GM18868 (cell line): ENCODE results near the gene STX8.

Experiments
- ATAC-seq: cut with Tn5 transposase; IDR thresholded peaks from one replicate; pipeline ENCODE4 v1.9.1; 2021; ENCODE audit warnings: mild to moderate bottlenecking, moderate library complexity; ENCODE audit not compliant: unreplicated experiment

STX8 gene

DNA sequence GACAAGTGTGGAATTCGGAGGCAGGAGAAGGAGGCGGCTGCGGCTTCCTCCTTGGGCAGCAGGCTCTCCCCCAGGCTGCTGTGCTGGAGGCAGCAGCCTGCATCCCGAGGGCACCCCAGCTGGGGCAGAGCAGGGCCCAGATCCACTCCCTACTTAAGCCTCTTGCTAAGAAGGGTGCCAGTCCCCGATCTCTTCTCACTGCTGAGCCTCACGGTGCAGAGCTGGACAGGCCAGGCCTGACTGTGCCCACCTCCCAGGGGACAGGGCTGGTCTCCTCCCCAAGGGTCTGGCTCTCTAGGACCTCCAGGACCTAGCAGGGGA lies 343.5 kb downstream of the STX8 start:
- ATAC-seq = no peak

DNA sequence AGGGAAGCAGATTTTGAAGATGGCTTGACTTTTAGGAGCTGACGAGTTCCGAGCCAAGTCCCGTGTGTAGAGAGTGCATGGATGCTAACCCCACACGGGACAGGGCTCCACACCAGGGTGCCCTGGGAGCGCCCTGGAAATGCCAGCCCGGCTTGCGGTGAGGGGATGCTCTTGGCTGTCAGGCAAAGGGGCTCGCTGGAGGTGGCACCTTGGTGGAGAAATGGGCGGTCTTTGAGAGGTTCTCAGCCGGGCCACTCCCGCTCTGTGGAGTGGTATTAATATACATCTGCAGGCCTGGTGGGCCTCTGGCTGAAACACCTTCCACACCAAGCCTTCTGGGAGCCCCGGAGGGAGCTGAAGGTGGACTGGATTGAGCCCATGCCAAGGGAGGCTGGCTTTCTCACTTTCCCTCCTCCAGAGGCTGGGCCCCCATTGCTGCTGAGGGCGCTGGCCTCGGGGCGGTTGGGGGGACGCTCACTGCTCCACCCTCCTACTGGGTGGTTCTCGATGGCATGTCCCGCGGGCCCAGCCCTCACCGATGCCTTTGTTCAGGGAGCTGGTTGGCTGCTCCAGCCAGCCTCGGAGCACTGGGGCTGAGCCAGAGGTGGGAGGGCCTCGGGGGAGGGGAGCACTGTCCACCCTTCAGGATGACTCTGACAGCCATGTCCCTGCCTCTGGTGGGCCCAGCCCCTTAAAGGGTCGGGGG lies 344.0 kb downstream of the STX8 start:
- ATAC-seq = no peak

DNA sequence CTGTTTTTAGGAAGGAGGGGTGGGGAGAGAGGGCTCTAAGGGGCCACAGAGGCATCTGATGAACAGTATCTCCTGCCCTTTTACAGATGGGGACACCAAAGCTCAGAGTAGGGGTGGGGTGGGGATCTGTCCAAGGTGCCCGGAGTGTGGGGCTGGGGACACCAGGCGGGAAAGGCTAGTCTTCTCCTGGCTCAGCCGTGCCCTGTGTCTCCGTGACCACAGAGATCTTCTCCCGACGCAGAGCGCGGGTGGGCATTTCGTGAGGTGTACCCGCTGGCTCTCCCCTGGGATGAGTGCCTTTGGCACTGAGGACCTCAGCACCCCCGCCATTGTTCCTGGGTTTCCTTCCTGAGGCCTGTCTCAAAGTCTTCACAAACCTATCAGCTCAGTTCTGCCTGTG lies 344.8 kb downstream of the STX8 start:
- no peak for ATAC-seq

DNA sequence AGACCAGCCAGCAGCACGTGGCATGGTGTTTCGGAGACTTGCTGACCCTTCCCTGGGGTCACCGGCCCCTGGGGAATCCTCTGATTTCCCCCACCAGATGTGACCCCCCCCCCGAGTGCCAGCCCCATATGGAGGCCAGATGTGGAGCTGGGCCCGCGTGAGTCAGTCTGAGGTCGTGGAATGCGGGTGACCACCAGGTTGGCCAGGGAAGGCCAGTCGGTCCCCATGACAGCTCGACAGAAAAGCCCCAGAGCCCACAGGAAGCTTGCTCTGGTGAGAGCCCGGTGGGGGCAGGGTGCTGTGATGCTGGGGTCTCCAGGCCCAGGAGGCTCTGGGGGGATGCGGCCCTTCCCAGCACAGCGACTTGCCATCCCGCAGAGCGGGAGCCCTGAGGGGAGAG lies 345.3 kb downstream of the STX8 start:
- ATAC-seq = no peak

DNA sequence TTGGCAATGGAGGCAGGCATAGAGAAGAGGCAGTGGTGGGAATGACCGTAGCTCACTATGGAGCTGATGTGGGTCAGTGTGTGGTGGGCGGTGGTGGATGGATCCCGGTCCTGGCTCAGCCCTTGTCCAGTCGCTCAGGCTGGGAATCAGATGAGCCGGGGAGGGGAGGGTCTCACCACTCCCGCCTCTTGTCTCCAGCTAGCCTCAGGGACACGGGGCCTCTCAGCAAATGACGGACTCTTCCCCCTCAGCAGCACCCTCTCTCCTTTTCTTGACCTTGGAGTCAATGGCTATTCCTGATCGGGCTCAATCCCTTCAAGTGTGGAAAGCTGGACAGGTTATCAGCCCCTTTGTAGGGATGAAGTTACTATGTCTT lies 345.8 kb downstream of the STX8 start:
- no peak for ATAC-seq

DNA sequence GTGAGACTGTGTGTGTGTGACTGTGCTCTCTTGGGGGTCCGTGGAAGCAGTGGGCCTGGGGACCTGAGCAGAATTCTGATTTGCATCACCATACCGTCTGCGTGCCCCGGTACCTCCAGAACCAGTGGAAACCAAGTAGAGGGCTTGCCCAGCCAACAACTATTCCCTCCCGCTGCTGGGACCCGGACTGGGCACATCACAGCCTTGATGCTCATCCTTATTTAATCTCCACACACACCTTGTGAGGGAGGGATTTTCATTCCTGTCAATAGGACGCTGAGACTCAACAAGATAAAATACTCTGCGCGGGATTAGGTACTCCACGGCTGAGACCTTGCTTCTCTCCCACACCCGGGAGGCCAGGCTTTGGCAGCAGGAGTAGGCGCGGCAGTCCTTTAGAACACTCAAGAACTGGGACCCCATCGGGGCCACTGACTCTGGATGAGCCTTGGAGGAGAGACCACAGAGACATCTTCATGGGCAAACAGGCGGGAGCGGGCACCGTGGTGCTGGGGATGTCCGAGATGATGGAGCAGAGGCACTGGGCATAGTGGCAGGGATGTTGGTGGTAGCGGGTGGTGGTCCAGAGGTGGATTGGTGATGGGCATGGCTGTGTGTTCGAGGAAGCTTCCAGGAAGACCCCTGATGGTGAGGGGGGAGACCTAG lies 346.3 kb downstream of the STX8 start:
- no peak for ATAC-seq

DNA sequence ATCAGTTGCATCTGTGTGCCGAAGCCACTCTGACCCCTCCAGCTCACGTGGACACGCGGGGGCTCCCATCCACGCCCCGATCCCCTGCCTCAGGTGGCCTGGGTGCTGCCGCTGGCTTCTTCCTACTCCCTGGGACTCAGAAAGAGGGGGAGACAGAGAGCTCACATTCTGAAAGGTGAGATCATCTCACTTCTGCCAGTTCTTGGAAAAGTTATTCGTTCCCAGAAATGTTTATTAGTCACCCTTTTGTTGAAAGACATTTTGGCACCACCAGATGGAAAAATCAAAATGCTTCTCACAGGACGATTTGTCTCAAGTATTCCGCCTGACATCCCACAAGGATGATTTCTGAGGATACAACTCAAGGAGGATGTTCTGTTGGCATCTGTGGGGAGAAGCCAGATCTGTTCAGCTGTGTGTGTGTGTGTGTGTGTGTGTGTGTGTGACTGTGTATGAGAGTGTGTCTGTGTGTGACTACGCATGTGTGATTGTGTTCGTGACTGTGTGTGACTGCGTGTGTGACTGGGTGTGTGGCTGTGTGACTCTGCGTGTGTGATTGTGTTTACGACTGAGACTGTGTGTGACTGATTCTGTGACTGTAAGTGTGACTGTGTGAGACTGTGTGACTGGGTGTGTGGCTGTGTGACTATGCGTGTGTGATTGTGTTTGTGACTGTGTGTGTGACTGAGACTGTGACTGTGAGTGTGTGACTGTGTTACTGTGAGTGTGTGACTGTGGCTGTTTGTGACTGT lies 347.0 kb downstream of the STX8 start:
- no peak for ATAC-seq

DNA sequence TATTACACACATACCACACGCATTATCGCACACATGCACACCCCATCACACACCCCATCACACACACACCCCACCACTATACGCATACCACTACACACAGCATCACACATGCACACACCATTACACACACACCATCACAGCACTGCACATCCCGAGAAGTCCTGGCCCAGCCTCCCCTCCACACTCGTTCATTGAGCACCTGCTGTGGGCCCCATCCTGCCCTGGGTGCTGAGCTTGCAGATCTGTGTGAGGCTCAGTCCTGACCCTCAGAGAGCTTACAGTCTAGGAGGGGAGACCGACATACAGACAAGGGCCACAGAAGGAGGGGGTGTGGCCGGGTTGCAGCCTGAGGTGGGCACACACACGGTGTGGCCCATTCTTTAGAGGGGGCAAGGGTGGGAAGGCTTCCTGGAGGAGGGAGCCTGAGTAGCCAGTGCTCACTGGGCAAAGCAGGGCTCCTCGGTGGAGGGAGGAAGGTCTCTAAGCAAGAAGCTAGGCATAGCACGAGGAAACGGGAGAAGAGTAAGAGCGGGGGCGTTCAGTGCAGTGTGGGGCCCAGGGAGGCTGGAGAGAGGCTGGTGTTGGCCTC lies 347.7 kb downstream of the STX8 start:
- ATAC-seq = no peak

DNA sequence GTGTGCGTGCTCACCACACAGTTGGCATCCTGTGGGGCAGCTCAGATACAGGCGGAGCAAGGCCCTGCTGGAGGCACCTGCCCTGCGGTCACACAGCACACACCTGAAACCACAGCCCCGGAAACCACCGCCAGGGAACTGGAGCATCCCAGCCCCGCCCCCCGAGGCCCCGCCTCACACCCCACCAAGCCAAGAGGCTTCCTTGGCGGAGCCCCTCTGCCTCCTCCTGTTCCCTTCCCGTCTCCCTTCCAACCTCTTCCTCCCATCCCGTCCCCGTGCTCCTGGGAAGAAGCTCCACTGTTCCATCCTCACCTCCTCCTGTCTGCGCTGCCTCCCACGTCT lies 348.9 kb downstream of the STX8 start:
- ATAC-seq = no peak

DNA sequence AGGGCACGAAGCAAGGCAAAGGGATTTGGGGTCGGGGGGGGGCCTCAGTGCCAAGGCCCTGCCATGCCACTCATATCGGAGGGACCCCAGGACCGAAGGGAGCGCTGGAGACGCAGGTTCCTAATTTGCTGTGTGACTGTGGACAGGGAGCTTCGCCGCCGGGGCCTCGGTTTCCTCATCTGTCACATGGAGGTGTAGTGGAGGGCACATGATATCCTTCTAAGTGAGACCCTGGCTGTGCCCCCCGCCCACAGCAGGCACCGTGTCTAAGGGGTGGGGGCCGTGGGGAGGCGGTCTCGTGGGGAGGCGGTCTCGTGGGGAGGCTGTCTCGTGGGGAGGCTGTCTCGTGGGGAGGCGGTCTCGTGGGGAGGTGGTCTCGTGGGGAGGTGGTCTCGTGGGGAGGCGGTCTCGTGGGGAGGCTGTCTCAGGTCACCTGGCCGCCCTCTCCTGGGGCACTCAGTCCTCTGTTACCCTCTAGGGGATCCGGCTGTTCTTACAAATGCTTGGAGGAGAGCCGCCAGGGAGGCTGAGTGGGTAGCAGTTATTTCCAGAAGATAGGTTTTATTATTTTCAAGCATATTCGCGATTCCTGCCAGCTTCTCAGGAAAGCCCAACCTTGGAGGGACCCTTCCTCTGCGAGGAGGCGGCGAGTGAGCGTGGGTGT lies 349.4 kb downstream of the STX8 start:
- ATAC-seq = no peak

DNA sequence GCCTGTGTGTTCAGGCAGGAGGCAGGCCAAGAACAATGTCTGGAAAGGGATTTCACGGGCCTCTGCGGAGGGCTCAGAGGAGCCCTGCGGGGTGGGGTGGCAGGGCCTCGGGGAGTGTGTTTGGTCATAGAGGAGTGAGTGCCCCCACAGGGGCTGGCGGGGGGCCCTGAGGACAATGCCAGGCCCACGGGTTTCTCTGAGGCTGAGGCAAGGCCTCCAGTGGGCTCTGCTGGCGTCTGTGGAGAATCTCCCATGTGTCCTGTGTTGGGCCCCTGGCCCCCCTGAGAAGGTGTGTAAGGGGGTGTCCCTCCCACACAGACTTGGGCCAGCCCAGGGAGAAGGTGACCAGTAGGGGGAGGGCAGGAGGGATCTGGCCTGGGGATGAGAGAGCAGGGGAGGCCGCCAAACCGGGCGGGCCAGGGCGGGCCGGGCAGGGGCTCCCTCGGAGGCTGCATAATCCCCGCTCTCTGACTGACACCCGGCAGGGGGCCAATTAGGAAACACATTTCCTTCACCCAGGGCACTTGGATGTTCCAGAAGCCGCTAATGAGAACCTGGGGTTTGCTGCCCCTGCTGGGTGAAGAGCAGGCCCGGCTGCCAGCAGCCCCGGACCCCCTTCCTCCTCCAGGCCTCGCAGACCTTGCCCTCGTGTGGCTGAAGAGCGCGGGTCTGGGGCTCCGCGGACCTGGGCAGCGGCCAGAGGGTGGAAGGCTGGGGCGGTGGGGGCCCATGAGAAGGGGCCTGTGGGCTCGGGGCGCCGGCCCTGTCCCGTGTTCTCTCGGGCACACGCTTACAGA lies 350.1 kb downstream of the STX8 start:
- ATAC-seq = no peak

DNA sequence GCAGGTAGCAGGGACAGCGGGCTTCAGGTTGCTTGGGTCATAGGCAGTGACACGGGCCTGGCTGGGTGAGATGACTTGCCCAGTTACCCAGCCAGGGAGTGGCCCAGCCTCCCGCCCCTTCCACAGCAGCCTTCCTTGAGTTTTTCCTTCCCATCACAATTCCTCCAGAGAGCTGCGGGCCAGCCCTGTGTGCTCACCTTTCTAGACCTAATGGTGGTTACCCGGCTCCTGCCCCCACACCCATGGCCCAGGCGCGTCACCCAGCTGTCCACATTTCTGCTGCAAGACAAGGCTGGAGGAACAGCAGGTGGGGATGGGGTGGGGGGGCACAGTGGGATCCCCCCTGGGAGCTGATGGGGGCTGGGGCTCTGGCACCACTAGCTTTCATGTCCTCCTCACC lies 351.1 kb downstream of the STX8 start:
- ATAC-seq = no peak

DNA sequence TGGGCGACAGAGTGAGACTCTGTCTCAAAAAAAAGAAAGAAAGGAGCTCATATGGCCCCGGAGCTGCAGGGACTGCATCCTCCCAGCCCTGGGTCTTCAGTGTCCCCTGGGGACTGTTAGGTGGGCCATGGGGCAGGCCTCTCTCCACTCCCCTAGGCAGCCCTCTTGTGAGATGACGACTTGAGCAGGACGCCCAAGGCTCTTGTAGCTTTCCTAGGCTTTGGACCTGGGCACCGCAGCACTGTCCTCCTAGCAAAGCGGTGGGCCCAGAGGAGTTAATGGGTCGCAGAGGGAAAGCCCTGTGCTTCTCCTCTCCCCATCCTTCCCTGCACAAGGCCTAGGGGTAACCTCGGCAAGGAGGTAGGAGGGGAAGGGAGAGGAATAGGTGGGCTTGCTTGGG lies 352.1 kb downstream of the STX8 start:
- no peak for ATAC-seq

DNA sequence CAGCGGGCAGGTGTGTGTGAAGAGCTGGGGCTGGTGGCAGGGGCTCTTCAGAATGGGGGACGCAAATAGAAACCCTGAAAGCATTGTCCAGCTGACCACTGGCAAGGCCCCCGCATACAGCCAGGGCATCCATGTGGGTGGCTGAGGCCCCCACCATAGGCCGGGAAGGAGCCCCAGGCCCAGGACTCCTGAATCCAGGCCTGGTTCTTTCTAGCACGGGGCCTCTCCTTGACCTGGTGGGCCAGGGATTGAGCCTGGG lies 353.8 kb downstream of the STX8 start:
- ATAC-seq = no peak

DNA sequence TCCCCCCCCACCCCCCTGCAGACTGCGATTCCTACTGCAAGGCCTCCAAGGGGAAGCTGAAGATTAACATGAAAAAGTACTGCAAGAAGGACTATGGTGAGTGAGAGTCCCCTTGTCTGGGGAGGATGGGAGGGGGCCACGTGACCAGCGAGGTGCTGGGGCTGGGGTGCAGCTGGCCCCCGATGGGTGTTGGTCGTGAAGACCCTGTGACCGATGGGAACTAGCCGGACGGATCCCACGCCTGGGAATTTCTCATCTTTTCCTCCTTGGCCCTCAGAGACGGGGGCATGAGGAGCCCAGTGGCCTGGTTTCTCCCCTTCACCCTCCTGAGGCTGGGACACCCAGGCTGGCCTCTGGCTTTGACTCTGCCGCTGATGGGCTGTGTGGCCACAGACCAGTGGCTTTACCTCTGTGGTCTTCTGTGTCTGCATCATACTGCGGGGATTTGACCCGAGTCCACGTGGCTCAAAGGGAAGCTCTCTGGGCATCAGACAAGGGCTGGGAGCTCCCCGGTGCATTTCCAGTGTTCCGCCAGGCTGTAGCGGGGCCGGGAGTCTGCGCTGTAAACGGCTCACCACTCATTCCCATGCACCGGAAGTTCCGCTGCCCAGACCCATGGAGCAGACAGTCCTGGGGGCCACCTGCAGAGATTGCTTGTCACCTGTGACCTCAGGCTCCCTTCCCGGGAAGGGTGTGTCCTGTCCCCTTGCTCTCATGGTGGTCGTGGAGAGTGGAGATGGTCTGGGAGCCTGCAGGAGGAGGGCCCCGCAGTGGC lies 354.3 kb downstream of the STX8 start:
- ATAC-seq = no peak

DNA sequence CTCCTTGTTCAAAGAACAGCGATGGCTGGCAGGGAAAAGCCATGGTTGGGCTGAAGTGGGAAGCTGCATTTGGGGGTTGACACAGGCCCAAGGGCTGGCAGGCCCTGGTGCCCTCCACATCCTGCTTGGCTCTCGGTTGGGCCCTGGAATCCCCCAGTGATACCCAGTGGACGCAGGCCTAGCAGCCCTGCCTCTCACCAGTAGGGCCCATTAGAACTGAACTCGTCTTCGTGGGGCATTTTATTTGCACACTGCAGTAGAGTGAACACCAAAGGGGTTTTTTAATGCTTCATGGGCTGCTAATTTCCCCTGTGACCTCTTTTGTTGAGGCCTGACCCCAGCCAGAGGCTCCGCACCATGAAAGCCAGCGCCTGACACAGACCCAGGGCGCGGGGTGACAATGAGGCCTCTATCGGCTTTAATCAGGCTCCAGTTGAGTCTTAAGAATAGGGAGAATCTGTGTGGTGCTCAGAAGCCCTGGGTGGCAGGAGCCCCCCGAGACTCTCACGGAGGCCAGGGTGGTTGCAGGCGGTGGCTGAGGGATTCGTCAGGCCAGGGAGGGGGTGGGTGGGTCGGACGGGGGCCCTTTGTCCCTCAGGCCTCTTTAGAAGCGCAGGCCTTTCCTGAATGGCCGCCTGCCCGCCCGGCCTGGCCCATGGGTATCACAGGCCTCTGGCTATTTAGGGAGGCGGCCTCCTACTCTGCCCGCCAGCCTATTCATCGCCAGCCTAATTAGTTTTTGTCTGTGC lies 355.0 kb downstream of the STX8 start:
- no peak for ATAC-seq

DNA sequence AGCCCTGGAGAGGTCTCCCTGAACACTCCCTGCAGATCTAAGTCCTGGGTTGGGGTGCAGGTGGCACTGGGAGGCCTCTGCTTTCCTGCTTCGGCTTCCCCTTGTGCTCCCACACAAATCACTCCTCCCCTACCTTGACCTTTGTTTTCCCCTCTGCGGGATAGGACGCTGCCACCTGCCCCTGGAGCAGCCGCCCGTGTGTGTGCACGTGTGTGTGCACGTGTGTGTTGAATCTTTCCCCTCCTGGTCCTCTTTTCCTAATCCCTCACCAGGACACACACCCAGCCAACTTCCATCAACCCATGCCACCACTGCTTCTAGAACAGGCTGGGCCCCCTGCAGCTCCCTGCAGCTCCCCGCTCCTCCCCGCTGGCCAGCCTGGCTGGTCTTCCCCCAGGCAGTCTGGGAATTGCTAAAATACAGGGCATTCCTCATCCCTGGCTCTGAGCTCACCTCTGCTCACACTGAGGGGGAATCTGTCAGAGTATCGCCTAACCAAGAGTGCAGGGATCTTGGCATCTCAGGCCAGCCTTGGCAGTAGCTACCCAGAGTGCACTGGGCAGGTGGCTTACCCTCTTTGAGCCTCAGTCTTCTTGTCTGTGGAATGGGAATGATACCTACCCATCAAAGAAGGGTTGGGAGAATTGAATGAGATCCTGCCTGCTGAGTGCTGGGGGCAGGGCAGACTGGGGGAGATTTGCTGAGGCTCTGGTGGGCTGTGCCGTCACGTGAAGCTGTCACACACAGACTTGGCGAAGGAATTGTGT lies 355.8 kb downstream of the STX8 start:
- no peak for ATAC-seq

DNA sequence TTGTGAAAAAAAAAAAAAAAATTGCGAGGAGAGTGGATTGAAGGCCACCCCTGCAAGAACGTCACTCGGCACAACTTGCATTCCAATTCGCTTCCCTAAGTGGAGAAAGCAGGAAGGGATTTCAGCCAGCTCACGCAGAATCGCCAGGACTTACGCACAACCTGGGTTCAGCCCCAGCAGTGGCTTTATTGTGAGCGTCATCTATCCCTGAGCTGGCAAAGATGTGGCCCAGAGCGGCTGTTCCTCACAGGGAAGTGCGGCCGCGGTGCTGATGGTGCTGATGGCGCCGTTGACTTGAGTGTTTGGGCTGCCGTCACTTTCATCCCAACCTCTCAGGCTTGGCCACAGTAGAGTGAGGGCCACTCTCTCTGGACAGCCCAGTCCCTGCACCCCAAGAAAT lies 356.7 kb downstream of the STX8 start:
- ATAC-seq = no peak

DNA sequence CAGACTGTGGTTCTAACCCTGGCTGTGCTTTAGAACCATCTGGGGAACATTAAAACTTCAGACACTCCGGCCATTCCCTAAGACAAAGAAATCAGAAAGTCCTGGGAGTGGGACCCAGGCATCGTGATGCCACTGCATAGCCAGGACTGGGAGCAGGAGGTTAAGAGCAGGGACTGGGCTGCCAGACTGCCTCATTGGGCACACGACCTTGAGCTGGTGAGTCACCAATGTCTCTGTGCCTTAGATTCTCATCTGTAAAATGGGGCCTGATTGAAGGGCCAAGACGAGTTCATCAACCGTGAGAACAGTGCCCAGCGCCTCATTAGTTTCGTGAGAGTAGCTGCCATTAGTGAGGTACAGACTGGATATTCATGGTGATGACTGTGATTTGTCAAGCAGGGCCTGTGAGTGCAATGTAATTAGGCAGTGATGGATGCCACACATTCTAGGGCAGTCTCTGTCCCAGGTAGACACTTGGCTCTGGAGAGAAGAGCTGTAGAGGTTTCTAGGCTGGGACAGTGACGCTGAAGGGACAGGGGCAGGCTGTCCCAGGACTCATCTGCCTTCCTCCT lies 357.5 kb downstream of the STX8 start:
- no peak for ATAC-seq
